Measurements from ENCODE around the gene DUSP9. TPM values are rescaled to one million over a fixed set of nuclear protein-coding genes. Genes with fewer than 3 reads are reported as not detected.

Gene DUSP9
- total RNA-seq, 4 donors from 2014 or later: 0.22 to 0.38 (median 0.34) TPM; not detected in 1

DNA sequence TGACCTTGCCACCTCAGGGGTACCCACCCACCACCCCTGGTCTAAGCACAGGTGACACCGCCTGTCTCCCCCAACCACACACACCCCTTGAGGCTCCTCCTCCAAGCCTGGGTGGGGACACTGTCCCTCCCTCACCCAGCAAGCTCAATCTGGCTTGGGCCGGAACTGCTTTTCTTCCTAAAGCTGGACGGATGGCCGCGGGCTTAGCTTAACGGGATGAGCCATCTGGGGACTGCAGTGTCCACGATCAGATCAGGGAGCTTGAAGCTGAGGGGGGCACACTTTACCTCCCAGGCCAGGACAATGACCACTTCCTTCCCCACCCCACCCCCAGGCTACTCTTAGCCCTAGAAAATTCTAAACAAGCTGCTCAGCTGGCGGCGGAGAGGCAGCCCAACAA, 39.7 kb downstream of the DUSP9 start:
- TF ChIP-seq CTCF (IDR thresholded peaks at IDR 0.05; ENCODE audit: low read depth): no peak

DNA sequence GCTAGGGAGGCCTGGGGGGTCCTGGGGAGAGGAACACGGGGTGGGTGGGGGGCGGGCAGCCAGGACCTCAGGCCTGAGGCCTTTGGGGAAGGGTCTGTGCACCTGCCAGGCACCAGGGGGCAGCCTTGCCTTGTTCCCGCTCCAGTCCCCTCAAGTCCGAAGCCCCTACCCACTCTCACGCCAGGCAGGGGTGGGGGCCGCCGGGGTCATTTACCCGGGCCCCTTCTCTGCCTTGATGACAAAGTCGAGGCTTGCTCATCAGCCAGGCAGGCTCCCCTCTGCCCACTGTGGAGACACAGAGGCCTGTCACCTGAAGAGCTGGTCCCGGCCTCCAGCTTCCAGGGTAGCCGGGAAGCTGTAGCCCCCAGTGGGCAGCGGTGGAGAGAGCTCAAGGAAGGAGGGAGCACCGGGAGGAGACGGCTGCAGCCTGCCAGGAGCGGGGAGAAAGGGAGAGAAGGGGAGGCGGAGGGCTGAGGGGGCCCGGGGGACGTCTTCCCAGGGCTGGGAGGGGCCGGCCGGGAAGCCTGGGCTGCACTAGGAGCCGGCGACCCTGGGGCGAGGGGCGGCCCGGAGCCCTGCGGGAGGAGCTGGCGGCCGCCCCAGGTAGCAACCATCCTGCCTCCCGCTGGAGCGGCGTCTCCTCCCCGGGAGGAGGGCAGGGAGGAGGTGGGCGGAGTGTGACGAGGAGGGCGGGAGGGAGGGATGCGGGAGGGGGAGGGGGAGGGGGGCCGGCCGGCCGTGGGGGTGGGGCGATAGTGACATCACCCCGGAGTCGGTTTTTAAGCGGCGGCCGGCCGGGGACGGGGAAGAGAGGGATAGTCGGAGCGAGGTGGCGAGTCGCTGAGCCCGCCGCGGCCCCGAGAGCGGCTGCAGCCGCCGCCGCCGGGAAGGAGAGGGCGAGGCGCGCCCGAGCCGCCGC, 40.4 kb downstream of the DUSP9 start, which contains the start of gene SLC6A8:
Gene SLC6A8, plus strand, starts transcription at position 806 of the 919 bp plus-strand sequence. CDS start 649 bp downstream, outside the sequence.
- no peak for TF ChIP-seq CTCF (IDR thresholded peaks at IDR 0.05; ENCODE audit: low read depth)

- no peak for TF ChIP-seq CTCF (IDR thresholded peaks at IDR 0.05; ENCODE audit: low read depth)
Measured at GRCh38 chrX:153688071-153688470, 41.1 kb downstream of the DUSP9 start.

- no peak for TF ChIP-seq CTCF (IDR thresholded peaks at IDR 0.05; ENCODE audit: low read depth)
Measured at GRCh38 chrX:153688506-153688905, 41.5 kb downstream of the DUSP9 start.

GRCh38 chrX:153688911-153689590, 42.0 kb downstream of the DUSP9 start:
- no peak for TF ChIP-seq CTCF (IDR thresholded peaks at IDR 0.05; ENCODE audit: low read depth)

DNA sequence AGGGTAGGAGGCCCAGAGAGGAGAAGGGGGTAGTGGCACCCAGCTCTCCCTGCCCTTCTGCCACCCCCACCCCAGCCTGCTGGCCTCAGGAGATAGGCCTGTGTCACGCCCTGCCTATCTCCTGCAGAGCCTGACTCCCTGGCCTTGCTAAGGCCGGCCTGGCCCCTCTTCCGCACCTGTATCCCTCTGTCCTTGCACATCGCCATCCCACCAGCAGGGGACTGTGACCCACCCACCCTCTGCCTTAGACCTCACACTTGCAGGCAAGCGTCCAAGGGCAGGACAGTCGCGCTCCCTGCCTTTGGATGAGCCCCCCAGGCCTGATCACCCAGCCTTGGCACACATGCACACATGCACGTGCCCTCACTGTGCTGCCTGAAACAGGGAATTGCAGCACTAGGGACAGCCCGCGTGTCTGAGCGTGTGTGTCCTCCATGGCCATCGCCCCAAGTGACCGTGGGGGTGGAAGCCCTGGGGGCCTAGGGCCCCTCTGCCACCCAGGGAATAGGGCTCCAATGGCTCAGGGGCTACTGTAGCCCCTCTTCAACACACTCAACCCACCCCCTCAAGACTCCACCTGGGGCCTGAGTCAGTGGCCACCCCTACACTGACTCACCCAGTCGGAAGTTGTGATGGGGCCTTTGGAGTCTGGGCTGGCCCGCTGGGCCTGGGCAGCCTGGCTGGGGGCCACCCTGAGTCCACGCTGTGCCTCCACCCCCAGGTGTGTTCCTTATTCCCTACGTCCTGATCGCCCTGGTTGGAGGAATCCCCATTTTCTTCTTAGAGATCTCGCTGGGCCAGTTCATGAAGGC, 42.9 kb downstream of the DUSP9 start:
- no peak for TF ChIP-seq CTCF (IDR thresholded peaks at IDR 0.05; ENCODE audit: low read depth)
